ENCODE results near the gene COL4A4.
"Not testable (repeated sequence)": the region's sequence is repeated elsewhere in the genome, so short reads cannot be mapped to it uniquely, and the experiment has no call there.

COL4A4 gene

GRCh38 chr2:227106845-227107759 lies 56.9 kb downstream of the COL4A4 start:
- DNase-seq: no peak

GRCh38 chr2:227103583-227103982 lies 60.4 kb downstream of the COL4A4 start:
- no peak for DNase-seq

GRCh38 chr2:227099340-227099739 lies 64.7 kb downstream of the COL4A4 start:
- no peak for DNase-seq

GRCh38 chr2:227098162-227098515 lies 65.9 kb downstream of the COL4A4 start:
- no peak for DNase-seq

GRCh38 chr2:227097495-227098161 lies 66.4 kb downstream of the COL4A4 start:
- no peak for DNase-seq

DNA sequence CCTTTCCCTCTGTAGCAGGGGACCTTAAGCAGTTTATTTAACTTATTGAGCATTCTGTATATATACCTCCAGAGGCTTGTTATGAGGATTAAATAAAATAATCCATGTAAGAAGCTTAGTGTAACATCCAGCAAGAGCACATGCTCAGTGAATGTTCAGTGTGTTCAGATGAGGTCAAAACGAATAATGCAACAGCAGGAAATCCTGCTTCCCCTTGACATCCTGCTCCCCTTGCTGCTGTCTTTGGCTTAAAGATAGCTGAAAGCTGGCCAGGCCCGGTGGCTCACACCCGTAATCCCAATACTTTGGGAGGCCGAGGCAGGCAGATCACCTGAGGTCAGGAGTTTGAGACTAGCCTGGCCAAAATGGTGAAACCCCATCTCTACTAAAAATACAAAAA lies 68.7 kb downstream of the COL4A4 start:
- DNase-seq: no peak

- no peak for DNase-seq
Observed at GRCh38 chr2:227082286-227082685, 81.7 kb downstream of the COL4A4 start.

DNA sequence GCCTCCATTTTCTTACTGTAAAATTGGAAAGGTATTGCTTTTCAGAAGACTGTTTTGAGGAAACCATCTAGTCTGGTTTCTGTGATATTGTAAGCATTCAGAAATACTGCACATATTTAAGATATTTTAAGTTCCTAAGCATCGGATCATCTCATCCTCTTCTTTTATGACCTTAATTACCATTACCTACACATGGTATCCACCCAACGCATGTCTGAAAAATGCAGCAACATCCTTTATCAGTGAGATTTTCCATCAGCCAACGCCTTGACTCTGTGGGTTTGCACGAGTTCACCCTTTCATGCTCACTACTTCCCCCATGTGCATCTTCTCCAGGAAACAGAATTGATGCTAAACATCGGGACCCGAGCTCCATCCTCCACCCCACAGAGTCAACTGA lies 84.3 kb downstream of the COL4A4 start:
- DNase-seq: no peak

DNA sequence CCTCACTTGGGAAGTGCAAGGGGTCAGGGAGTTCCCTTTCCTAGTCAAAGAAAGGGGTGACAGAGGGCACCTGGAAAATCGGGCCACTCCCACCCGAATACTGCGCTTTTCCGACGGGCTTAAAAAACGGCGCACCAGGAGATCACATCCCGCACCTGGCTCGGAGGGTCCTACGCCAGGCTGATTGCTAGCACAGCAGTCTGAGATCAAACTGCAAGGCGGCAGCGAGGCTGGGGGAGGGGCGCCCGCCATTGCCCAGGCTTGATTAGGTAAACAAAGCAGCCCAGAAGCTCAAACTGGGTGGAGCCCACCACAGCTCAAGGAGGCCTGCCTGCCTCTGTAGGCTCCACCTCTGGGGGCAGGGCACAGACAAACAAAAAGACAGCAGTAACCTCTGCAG lies 98.9 kb downstream of the COL4A4 start:
- not testable (repeated sequence) for DNase-seq

GRCh38 chr2:227058888-227059399 lies 105.1 kb downstream of the COL4A4 start:
- no peak for DNase-seq

DNA sequence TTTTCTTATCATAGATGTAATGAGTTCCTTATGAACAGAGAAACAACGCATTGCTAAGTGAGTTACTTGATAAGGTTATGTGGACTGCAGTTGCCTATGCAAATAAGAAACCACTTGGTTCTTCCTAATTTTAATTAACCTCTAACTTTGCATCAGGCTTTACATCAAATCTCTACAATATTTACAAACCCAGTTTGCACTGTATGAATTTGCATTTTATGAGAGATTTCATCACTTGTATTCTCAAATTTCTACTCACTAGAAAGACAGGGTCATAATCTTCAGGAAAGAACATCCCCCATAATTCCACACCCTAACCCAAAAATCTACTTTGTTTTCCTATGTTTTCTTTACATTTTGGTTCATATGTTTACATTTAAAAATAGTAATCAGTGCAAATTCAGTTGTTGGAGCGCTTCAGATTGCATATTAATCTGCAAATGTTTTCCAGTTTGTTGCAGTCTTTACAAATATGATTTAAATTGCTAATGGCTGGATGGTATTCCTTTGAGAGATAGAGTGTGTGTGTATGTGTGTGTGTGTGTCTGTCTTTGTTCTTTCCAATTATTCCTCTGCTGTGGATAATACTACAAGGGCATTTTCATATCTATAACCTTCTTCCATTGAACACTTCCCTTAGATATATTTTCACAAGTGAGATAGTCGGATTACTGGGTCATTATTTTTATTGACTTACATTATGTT lies 106.1 kb downstream of the COL4A4 start:
- no peak for DNase-seq

GRCh38 chr2:227057060-227057459 lies 106.9 kb downstream of the COL4A4 start:
- no peak for DNase-seq

DNA sequence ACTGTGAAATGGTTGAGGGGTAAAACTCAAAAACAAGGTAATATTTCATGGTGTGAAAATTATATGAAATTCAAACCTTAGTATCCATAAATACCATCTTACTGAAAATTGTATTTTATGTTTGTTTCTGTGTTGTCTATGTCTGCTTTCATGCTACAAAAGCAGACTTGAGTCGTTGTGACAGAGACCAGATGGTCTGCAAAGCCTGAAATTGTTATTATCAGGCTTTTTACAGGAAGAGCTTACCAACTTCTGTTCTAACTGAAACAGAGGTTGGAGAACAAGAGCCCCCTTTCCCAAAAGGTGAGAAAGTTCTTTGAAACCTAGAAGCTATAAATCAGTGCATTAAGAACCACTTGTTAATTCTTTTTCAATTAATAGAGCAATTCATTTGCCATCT lies 110.0 kb downstream of the COL4A4 start:
- DNase-seq: no peak

- DNase-seq: no peak
Observed at GRCh38 chr2:227052879-227053278, 111.1 kb downstream of the COL4A4 start.

DNA sequence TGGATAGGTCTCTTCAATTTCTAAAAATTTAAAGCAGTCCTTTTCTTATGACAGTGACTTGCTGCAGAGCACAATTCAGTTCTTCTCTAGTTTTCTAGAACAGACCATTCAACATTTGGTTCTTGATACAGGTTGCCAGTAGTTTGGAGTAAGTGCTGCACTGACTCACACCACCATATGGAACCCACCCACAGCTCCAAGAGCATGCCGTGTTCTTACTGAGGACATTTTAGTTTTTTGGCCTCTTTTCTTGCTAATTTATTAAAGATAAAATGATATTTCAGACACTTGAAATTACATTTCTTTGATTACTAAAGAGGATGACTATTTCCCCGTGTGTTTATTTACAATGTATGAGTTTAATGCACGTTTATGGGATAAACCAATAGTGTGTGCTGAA lies 120.0 kb downstream of the COL4A4 start:
- no peak for DNase-seq

- DNase-seq: no peak
Observed at GRCh38 chr2:227038550-227039189, 125.3 kb downstream of the COL4A4 start.

GRCh38 chr2:227036527-227036926 lies 127.5 kb downstream of the COL4A4 start:
- DNase-seq: no peak

DNA sequence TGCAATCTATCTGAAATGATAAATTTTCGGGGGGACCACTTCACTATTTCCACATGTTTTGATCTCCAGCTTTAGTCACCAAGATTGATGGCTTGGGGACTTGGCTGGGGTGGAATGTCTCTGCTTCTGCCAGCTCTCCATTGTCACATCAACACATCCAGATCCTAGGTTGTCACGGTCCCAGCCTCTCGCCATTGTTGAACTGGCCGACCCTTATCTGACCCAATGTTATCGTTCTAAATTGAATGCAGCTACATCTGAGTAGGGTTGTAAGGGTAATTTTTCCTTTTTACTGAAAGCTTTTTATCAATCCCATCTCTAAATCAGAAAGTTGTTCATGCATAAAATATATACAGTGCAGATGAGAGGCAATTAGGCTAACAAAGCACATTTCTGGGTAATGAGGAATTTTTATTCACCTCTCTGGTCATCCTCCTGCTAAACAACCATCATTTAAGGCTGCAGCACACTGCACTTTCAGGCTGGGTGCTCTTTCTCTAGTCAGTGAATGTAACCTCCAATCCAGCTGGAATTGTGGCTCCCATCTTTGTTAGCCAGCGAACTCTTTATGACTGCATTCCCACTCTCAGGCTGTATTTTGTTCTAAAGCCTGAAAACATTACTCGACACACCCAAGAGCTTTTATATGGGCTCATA lies 128.2 kb downstream of the COL4A4 start:
- no peak for DNase-seq

GRCh38 chr2:227033471-227034148 lies 130.4 kb downstream of the COL4A4 start:
- peak; percentile 67 for DNase-seq

GRCh38 chr2:227031379-227031778 lies 132.6 kb downstream of the COL4A4 start:
- DNase-seq: no peak

- no peak for DNase-seq
Observed at GRCh38 chr2:227030789-227031188, 133.2 kb downstream of the COL4A4 start.

Measured in activated CD8-positive, alpha-beta memory T cell treated with anti-CD3 and anti-CD28 coated beads, Interleukin-2, amount 50 U/mL, for 48 hours (primary cell).